Measurements from ENCODE around the gene ARHGAP40.
A peak's percentile ranks its signal among the peaks of the same experiment; 100 is the strongest.
"Not testable (repeated sequence)": the region's sequence is repeated elsewhere in the genome, so short reads cannot be mapped to it uniquely, and the experiment has no call there.

The ARHGAP40 gene

GRCh38 chr20:38589351-38589750 is 12.3 kb upstream of the ARHGAP40 start:
- no peak for DNase-seq

- DNase-seq, result no peak
Measured at GRCh38 chr20:38589967-38590675, 11.5 kb upstream of the ARHGAP40 start.

GRCh38 chr20:38590676-38591473 is 10.7 kb upstream of the ARHGAP40 start:
- no peak for DNase-seq

GRCh38 chr20:38591474-38592410 is 9.9 kb upstream of the ARHGAP40 start:
- DNase-seq, result no peak

DNA sequence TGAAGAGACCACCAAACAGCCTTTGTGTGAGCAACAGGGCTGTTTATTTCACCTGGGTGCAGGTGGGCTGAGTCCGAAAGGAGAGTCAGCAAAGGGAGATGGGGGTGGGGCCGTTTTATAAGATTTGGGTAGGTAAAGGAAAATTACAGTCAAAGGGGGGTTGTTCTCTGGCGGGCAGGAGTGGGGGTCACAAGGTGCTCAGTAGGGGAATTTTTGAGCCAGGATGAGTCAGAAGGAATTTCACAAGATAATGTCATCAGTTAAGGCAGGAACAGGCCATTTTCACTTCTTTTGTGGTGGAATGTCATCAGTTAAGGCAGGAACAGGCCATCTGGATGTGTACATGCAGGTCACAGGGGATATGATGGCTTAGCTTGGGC is 9.2 kb upstream of the ARHGAP40 start:
- not testable (repeated sequence) for DNase-seq

GRCh38 chr20:38594281-38594680 is 7.3 kb upstream of the ARHGAP40 start:
- peak; percentile 26 for DNase-seq

DNA sequence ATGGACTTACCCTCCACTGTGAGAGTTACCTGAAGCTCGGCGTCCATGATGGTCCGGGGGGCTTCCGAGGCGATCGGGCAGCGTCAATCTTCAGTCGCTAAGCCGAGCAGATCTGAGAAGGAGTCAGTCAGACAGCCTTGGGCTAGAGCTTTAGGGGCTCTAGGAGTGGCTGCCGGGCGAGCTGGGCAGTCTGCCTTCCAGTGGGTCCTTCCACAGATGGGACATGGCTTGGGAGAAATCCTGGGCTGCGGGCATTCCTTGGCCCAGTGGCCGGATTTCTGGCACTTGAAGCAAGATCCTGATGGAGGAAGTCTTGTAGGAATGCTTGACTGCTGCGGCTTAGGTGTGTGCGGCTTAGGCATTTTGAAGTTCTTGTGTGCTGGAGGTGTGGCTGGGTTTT is 5.7 kb upstream of the ARHGAP40 start:
- peak; percentile 42 for DNase-seq

GRCh38 chr20:38599410-38599882 is 2.2 kb upstream of the ARHGAP40 start:
- no peak for DNase-seq

GRCh38 chr20:38600057-38600456 is 1.6 kb upstream of the ARHGAP40 start:
- DNase-seq, result no peak

DNA sequence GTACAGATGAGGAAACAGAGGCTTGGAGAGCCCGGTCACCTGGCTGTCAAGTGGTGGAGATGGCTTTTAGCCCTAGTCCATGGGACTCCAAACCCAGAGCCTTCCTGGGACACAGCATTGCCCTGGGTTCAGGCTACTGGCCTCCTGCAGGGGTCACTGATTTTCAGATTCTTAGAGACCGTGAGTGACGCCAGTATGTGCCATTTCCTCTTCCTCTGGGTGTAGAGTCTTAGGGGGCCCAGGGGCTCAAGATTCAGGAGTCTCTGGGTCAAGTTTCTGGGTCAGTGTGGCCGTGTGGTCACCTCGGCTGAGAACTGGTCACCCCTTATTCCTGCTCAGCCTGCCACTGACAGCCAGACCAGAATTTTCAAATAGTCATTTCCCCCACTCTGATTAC is 574 bp downstream of the ARHGAP40 start:
- DNase-seq, result no peak

GRCh38 chr20:38603286-38603685 is 1.7 kb downstream of the ARHGAP40 start:
- no peak for DNase-seq

- no peak for DNase-seq
Measured at GRCh38 chr20:38604873-38605303, 3.3 kb downstream of the ARHGAP40 start.

GRCh38 chr20:38607351-38607750 is 5.7 kb downstream of the ARHGAP40 start:
- no peak for DNase-seq

GRCh38 chr20:38608188-38608587 is 6.6 kb downstream of the ARHGAP40 start:
- no peak for DNase-seq

DNA sequence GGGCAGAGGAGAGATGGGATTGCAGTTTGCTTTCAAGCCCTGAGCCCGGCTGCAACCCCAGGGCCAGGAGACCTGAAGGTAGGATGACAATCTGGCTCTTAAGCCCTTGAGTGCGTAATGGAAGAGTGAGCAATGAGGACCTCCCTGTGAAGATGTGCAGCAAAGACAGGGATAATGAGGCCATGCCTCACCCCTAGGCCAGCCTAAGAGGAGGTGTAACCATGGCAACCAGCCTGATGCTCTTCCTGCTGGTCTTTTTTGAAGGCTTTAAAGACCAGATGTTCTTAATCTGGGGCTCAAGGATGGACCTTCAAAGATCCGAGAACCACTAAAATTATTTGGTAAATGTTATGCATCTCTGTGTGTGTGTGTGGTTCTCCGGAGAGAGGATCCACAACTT is 8.2 kb downstream of the ARHGAP40 start:
- DNase-seq, result no peak

DNA sequence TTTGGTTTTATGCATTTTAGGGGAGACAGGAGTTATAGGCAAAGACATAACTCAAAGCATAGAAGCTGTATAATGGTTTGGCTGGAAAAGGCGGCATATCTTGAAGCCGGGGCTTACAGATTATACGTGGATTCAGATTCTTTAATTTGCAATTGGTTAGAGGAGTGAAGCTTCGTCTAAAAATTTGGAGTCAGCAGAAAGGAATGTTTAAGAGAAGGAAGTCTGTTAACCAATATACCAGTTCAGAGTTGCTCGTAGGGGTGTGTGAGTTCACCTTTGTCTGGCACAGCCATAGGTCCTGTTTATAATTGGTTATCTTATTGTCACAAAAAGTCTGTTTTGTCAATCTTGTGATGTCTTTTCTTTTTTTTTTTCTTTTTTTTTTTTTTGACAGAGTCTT is 8.9 kb downstream of the ARHGAP40 start:
- DNase-seq, result no peak

DNA sequence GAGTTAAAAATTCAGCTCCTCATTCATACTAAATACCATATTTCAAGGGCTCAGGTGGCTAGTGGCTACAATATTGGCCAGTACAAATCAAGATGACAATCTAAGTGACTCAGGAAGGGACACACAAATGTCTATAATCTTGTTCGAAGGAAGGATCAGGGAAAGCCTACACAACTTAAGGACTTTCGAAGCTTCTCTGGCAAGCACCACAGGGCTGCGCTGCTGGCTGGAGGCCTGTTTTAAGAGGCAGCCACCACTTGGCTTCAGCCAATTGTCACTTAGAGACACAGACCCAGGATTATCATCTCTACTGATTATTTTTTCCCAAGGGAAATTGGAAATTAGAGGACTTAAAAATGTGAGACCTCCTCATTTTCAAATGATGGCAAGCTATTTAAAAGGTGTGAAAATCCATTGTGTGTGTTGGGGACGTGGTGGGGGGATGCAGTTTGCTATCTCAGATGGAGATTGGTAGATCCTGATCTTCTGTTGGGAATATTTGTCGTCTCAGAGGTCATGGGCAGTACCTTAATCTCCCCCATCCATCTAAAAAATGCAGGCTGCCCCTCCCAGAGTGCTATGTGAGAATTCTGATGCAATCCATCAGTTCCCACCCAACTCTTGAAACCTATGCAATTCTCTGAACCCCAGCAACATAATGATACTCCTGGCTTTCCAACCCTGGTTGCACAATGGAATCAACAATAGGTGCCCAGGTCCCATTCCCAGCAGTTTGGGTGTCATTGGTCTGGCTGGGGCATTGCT is 11.3 kb downstream of the ARHGAP40 start:
- DNase-seq, result no peak

GRCh38 chr20:38615283-38615682 is 13.7 kb downstream of the ARHGAP40 start:
- DNase-seq, result no peak

GRCh38 chr20:38616457-38616856 is 14.8 kb downstream of the ARHGAP40 start:
- no peak for DNase-seq

DNA sequence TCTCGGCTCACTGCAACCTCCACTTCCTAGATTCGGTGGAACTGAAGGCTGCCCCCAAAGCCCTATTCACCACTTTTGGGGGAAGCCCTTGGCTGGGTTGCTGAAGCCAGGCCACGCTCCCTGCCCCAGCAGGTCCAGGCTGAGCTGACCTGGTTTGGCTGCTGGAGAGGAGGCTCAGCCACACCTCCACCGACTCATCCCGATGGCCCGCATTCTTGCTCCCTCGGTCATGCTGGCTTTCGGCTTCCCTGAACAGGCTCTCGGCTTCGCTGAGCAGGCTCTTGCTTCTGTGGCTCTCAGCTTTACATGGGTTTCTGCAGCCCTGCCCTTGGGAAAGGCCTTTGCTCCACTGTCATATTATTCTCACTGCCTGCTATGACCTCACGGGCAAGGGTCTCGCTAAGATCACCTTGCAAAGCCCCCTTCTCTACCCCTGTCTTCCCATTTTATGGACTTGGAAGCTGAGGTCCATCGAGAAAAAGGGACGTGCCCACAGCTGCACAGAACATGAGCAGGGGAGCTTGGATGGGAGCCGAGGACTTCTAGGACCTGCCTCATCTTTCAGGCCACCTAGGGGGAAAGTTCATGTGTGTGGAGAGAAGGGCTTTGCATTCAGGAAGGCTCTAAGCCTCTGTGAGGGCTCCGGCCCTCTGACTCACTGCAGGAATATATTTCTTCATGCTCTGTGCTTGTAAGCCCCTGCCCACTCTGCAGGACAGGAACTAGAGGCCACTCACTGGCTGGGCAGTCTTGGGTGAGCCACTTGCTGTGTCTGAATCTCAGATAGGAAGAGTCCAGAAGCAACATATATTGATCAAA is 15.6 kb downstream of the ARHGAP40 start:
- no peak for DNase-seq

GRCh38 chr20:38617830-38618196 is 16.2 kb downstream of the ARHGAP40 start:
- no peak for DNase-seq

DNA sequence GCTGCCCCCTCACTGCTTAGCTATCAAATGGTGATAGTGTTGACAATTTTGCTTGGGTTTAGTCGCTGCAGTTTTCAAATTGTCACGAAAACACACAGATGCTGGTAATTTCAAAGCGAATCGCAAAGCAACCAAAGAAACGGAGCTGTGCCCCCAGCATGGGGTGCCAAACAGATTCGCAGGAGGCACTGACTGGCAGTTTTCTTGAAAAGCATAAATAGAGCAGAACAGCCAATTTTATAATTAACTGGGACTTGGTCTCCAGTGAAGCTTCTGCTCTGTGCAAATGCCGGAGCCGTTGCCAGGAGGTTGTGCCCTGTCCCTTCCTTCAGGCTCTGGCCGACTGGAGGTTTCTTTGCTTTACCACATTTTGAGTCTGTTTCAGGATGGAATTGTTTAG is 18.8 kb downstream of the ARHGAP40 start:
- no peak for DNase-seq
